HG03108 (cell line): Measurements from ENCODE around the gene SLC25A1.
A peak's percentile ranks its signal among the peaks of the same experiment; 100 is the strongest.

Experiments used
- ATAC-seq: cut with Tn5 transposase; IDR thresholded peaks from one replicate; pipeline ENCODE4 v1.9.1; 2021; ENCODE audit warnings: moderate library complexity; ENCODE audit not compliant: unreplicated experiment

Gene SLC25A1

DNA sequence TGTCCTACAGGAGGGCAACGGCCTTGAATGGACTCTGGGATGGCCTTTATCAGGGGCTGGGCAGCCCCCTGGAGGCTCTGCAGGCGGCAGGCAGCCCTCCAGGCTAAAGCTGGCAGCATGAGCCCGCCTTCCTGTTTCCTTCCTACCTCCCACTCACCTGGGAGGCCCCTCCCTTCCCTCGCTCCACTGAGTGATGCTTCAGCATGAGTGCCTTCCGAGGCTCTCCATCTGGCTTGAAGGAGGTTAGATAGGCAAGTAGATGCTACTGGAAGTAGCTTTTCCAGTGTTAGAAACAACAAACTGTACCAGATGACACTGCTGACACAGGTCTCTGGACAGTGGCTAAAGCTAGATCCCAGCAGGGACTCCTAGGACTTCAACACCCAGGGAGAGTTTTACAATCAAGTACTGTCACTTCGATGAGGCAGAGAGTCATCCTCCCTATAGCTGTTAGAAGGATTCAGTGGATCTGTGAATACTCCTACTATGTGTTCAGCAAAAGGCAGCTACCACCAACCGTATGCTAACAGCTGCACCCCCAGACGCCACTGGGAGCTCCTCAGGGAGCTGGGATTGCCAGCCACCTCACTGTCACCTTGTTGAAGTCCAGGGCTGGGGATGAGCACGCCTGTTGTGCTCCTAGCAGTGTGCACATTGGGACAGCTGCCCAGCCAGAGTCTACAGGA, 4.1 kb upstream of the SLC25A1 start:
- ATAC-seq, result no peak

DNA sequence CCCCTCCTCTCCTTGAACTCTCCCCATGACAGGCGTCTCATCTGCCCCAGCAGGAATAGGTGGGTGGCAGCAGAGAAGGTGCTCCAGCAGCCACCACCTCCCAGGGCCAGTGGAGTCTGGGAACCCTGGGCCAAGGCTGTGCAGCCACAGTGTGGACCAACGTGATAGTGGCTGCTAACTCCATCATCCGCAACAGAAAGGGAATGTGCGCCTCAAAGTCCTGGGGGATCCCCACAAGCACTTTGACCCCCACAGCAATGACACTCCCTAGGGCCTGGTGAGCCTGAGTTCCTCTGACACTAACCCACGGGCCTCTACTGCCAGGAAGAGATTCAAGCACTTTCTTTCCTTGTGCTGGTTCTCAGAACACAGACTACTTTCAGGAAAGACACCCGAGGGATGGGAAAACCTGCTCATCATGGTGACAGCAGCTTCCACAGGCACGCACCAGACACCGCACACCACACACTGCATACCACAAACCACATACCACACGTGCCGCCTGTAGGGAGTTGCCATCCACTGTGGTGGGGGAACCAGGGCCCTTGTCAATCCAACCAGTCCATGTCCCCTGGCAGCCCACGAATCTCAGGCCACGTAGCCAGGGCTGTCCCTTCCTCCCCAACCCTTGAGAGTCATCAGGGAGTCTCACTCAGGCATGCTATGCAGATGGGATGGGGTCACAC, 3.4 kb upstream of the SLC25A1 start:
- no peak for ATAC-seq

DNA sequence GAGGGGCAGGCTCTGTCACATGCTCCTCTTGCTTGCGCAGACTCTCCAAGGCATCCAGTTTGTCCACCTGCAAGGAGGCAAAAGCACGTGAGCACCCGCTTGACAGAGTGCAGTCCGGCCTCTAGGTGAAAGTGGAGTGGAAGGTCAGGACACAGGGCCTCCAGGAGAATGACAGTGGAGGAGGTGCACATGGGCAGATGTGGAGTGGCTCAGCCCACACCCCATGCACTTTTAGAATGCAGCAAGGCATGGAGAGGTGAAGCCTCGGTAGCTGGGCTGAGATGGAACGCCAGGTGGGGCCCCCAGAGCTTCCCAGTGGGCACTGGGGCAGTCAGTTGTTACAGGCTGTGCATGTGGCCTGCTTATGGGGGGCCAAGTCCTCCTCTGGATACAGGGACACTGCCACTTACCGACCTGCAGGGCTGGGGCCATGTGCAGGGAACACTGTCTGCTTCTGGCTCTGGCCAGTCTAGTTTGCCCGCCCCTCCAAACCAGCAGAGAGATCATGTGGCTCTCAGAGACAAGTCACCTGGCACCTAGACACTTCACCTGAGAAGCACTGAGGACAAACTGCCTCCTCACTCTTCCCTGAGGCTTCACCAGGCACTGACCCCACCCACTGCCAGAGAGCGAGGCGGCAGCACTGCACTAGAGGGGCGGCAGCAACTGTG, 2.3 kb upstream of the SLC25A1 start:
- ATAC-seq, result no peak

DNA sequence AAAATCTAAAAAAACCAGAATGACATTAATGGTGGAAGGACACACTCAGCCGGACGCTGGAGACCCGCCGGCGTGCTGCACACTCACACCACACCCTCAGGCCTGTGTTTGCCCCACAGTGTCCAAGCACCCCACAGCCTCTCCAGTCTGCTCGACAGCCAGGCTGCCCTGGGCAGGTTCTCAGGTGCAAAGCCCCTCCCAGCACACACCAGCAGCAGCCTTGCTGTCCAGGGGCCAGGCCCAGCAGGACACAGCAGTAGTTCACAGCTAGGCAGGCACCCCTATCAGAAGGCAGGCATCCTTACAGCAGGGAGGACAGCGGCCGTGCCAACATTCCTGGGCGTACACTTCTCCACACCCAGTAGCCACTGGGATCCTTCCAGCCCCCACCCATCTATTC, 1.7 kb upstream of the SLC25A1 start:
- no peak for ATAC-seq

DNA sequence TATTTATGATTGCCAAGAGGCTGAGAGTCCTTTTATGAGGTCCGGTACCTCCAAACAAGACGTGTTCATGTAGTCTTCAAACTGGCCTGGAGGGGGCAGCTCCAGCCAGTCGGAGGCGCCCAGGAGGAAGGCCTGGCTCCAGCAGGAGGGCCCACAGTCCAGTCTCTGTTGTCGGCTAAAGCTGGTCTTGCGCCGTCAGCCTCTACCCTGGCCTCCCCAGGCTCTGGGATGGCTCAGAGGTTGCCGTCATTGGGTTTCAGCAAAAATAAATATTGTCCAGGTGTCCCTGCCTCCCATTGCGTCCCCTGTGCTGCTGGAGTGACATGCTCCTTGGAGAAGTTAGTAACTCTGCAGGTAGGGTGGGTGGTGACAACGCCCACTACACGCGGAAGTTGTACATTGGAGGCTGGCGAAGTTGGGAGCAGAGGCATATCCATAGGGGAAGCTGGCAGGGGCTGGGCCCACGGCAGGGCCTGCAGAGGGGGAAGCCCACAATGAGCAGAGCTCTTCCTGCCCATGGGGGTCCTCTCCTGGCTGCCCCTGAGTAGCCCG, 1.0 kb upstream of the SLC25A1 start:
- ATAC-seq, result peak; percentile 25

DNA sequence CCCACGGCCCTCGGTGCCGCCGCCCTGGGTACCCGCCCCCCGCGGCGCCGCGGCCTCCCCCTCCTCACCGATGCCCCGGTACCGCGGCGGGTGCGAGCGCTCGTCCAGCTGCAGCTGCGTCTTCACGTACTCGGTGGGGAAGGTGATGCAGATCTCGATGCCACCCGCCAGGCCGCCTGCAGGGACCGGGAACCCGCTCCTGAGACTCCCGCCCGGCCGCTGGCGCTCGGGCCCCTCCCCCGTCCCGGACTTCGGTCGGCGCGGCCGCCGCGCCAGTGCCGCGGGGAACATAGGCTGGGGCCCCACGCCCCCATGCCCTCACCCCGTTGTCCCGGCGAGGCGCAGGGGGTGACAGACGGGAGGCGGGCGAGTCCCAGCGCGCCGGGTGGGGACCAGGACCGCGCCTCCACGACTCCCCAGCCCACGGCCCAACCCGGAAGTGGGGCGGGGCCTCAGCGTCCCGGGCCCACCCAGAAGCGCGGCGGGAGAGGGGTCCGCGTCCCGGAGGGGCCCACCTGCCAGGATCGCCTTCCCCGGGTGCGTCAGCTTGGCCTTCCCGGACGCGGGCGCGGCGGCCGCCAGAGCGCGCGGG, 375 bp downstream of the SLC25A1 start:
- ATAC-seq, result peak; percentile 23

DNA sequence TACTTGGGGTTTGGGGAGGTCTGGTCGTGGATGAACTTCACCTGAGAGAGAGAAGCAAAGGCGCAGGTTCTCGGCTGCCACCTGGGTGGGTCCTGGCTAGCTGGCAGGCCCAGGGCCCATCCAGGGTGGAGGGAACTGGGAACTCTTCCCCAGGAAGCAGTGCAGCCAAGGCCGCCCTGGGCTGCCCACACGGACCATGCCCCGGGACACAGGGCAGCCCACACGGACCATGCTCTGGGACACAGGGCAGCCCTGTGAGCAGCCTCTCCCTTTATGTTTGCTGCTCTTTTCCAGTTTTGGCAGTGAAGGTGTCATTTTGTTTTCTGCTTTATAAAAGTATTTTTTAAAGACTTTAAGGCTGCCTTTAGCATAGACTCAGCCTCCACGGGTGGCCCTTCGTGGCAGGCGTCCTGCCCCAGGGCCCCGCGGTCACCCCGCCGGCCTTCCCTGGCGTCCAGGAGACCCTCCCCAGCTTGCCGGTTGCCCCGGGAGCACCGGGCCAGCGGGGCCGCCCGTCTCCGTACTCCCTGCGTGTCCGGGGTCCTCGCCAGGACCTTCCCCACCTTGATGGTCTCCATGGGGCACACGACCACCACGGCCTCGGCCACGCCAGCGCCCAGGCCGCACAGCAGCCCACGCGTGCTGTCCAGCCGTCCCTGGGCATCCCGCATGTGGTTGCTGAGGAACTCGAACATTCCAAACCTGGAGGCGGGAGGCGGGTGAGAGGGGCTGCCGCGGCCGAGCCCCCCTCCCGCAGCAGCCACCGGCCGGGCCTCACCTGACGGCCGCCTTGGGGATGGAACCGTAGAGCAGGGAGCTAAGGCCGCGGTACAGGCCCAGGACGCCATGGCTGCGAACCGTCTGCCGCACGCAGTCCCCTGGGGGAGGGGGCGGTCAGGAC, 1.1 kb downstream of the SLC25A1 start:
- no peak for ATAC-seq

DNA sequence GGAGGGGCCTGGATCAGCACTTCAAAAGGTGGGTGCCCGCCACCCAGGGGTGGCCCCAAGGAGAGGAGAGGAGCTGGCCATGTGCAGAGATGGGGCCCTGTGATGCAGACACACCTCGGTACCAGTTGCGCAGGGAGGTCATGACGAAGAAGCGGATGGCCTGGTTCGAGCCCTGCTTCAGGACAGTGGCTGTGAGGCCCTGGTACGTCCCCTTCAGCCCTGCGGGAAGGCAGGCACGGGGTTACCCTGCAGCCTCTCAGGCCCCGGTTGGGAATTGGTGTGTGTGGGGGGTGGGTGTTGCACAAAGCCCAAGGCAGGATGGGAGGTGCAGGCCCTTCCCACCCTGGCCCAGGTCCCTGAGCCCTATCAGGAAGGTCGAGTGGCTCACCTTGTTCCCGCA, 1.8 kb downstream of the SLC25A1 start:
- ATAC-seq, result no peak

DNA sequence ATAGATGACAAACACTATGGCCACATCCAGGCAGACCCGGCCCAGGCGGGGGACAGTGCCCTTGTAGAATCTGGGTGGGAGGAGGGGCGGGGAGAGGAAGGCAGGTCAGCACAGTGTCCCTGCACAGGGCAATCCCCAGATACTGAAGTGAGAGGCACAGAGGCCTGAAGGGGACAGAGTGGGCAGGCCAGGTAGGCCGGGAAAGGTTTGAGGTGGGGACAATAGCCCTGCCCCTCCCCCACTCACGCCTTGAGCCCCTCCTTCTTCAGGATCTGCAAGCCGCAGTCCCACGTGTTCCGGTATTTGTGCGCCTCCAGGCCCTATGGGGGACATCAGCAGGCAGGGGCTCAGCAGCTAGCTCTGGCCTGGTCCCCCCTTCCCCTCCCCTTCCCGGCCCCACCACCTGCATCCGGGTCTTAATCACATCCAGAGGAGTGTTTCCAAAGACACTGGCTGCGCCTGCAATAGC, 2.3 kb downstream of the SLC25A1 start:
- no peak for ATAC-seq

DNA sequence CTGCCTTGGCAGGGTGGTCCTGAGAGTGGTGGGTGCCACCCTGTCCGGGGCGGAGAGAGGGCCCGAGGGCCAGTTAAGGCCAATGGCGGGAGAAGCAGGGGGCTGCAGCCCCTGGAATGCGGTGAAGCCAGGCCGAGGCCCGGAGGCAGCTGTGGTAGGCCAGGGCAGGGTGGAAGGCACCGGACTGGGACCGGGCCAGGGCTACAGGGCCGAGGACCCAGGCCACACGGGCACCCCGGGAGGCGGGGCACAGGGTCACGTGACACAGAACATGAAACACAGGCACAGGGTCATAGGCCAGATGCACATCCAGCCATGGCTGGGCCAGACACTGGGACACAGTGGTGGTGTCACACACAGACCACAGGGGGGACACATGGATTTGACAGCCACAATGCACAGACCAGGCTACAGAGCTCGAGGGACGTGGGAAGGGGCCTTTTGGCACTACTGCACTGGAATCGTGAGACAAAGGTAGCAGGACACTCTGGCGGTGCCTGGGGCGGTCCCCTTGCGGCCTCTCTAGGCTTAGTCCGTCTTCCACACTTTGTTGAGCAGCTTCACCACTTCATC, 2.8 kb downstream of the SLC25A1 start:
- ATAC-seq, result no peak

DNA sequence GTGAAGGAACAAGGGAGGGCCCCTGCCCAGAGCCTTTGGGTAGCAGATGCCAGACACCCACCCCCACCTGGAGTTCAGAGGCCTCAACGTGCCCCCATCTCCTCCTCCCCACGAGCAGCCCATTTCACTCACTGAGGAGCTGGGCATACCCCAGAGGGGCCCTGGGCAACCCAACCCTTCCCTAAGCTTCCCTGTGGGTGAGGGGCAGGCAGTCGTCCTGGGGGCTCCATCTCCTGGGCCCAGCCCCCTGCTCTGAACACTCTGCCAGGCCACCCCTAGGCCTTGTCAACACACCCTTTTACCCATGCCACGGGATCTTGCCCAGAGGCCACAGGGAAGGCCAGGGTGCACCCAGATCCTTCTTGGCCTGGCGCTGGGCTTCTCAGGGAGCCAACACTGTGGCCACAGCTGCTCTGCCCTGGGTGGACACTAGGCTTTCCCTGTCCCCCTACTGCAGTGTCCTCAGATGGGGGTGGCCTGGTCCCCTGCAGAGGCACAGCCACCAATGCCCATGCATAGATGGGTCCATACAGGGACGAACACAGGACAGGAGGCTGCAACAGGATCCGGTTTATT, 3.4 kb downstream of the SLC25A1 start:
- ATAC-seq, result no peak

DNA sequence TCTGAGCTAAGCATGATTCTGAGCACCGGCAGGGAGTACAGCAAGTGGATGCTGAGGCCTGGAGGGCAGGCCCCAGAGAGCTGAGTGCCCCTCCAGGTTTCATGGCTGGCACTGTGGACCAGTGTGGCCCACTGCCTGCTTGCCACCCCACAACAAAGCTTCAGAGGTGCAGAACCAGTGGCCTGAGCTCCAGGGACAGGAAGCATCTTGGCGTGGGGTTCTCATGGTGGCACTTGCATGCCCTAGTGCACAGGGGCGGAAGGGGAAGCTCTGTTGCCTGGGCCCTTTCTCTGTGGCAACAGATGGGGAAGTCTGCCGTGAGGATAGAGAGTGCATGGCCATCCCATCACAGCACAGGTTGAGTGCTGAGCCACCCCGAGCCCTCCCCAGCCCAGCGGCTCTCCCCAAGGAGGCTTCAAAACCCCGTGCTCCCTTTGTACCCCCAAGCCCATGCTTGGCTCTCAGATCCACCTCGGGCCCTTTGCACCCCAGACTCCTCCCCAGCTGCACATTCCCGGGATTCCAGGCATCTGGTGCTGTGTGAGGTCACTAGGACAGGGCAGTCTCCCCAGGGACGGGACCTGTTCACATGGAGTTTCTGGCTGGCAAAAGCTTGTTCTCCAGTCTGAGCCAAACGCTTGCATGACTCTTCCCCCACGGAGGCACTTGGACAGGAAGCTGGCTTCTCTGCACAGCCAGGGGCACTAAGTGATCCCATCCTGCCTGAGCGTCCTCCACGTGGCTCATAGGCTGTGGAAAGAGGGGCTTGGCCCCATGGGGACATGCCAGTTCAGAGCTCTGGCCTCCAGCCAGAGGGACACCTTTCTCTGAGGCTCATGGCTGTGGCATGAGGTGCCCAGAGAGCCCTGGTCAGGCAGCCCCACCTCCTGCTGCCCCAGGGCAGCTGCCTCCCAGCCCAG, 4.2 kb downstream of the SLC25A1 start:
- no peak for ATAC-seq

DNA sequence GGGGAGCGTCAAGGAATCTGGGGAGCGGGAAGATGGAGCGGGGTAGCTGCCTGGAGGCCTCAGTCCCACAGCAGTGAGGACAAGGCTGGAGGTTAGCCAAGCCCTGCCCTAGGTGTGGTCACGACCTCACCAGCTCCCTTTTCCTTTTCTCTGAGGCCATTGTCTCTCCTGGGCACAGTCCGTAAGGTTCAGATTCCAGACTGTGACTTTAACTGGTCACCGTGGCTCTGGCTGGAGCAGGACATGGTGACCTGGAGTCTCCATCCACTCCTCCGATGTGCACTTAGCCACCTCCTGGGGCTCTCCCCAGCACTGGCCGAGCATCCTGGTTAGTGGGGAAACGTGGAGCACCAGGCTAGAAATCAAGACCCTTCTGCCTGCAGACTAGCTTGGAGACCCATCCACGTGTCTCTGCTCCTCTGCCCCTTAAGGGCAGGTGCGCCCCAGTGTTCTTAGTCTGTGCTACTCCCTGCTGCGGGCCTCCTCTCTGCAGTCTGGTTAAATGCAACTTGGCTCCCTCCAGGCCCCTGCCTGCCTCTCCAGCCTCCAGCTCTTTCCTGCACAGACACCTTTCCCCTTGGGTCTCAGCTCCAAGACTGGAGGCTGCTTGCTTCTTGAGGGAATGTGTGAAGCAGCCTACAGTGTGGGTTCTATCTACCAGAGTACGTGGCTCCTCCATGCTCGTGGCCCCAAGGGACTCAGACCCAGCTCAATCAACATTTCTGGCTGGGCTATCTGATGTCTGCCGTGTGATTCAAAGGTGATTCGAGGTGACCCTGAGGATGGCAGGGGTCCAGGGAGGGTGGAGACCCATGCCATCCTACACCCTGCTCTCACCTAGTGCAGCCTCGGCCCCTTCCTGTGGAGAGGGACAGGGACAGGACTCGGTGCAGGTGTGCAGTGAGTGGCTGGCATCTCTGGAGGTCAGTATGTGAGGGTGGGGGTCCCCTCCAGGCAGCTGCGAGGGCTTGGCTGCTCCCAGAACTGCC, 5.2 kb downstream of the SLC25A1 start:
- ATAC-seq, result no peak

DNA sequence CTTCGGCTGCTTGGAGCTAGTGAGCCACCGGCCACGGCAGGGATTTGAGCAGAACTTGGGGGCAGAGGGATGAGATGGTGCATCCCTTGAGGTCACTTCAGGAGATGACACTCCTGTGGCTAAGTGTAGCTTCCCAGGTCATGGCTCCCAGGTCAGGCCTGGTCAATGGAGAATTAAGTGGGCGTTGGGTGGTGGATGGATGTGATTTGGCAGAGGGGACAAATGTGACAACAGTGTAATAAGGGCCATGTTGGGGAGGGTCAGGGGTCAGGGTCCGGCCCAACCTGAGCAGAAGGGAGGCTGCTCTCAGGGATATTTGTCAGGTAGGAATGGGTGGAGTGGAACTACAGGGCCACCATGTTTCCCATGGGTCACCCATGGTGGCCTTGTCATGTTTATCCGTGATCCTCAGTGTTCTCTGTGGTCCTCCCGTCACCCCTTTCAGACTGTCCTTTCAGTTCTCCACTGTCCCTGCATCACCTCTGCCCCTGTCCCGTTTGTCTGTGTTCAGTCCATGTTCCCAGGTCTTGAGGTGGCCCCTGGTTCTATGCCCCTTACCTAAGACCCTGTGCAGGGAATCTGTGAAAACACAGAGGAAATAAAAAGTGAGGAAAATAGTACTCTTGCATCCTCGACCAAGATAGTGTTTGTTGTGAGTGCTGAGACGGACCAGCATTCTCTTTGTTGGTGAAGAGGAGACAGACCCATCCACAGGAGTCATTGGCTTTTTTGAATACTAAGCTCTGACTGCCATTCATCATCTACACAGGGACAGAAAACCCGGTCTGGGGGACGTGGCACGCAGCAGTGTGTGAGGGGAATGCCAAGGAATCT, 6.1 kb downstream of the SLC25A1 start:
- ATAC-seq, result no peak

DNA sequence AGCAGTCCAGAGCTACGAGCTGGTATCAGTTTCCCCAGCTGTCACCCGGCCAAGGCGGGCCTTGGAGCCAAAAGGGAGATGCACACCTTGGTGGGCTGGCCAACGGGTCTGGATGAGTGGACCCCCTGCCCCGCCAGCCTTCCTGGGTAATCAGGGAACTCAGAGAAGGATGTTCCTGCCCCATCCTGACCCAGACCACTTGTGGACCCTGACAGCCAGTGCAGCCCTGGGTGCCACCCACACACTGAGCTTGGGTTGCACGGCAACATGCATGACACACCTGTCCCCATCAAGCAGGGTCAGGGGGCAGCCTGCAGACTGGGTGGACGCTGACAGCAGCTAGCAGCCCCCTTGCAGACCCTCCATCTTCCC, 8.6 kb downstream of the SLC25A1 start:
- ATAC-seq, result no peak
